WTC11 (cell line): Measurements from ENCODE around the gene FHIT. TPM values are rescaled to one million over a fixed set of nuclear protein-coding genes. Genes with fewer than 3 reads are reported as not detected.

Experiments used
- ATAC-seq: fragments of 200-7000 bp; cut with Tn5 transposase; 2 replicates; pipeline ENCODE4 v1.10.0; 2021; ENCODE audit warnings: mild to moderate bottlenecking, moderate library complexity
- CTCF ChIA-PET: fragments of 300-600 bp; sonication (Branson Sonifier 250); formaldehyde crosslinking; loops from one replicate; lab custom pipeline; 2021; ENCODE audit warnings: antibody characterized with exemption; lab: Charles Lee
- POLR2A ChIA-PET: fragments of 350-600 bp; sonication (Branson Sonifier 250); formaldehyde crosslinking; loops from one replicate; lab custom pipeline; 2021; ENCODE audit warnings: antibody characterized with exemption; lab: Charles Lee
- DNase-seq: peaks from one replicate; pipeline ENCODE4 v3.0.0; 2021; ENCODE audit warnings: low spot score
- H3K27ac Mint-ChIP-seq: 2 replicates; pipeline ENCODE4 v1.8.0; 2021; ENCODE audit warnings: mixed read lengths
- H3K27me3 Mint-ChIP-seq: 2 replicates; pipeline ENCODE4 v1.8.0; 2021; ENCODE audit warnings: low read depth, mild to moderate bottlenecking, moderate library complexity, mixed read lengths
- H3K36me3 Mint-ChIP-seq: 2 replicates; pipeline ENCODE4 v1.8.0; 2021; ENCODE audit warnings: mixed read lengths
- H3K4me1 Mint-ChIP-seq: 2 replicates; pipeline ENCODE4 v1.8.0; 2022; ENCODE audit warnings: mixed read lengths
- H3K4me3 Mint-ChIP-seq: 2 replicates; pipeline ENCODE4 v1.8.0; 2021; ENCODE audit warnings: mild to moderate bottlenecking, moderate library complexity, mixed read lengths
- H3K9me3 Mint-ChIP-seq: 2 replicates; pipeline ENCODE4 v1.8.0; 2021; ENCODE audit warnings: mixed read lengths
- ELF4 ChIP-seq: sonication (generic); formaldehyde crosslinking; IDR thresholded peaks from 2 replicates; pipeline ENCODE4 v1.8.1; 2022; ENCODE audit warnings: low read depth, mild to moderate bottlenecking, moderate library complexity, missing genetic modification reagents
- ESRRA ChIP-seq: sonication (generic); formaldehyde crosslinking; IDR thresholded peaks from 2 replicates; pipeline ENCODE4 v1.8.1; 2022; ENCODE audit warnings: mild to moderate bottlenecking, missing genetic modification reagents, borderline replicate concordance
- GTF2I ChIP-seq: fragments of 250-450 bp; sonication (Bioruptor Pico); conservative IDR thresholded peaks from 2 replicates; pipeline ENCODE4 v1.4.0; 2021; ENCODE audit warnings: mild to moderate bottlenecking
- KAT7 ChIP-seq: sonication (generic); formaldehyde crosslinking; IDR thresholded peaks from 2 replicates; pipeline ENCODE4 v1.8.1; 2023; ENCODE audit warnings: missing genetic modification reagents, mild to moderate bottlenecking, borderline replicate concordance
- MYBL2 ChIP-seq: sonication (generic); formaldehyde crosslinking; IDR thresholded peaks from 2 replicates; pipeline ENCODE4 v1.8.1; 2023; ENCODE audit warnings: mild to moderate bottlenecking, moderate library complexity, missing genetic modification reagents
- NR2C2 ChIP-seq: sonication (generic); formaldehyde crosslinking; IDR thresholded peaks from 2 replicates; pipeline ENCODE4 v1.8.0; 2022; ENCODE audit warnings: mild to moderate bottlenecking, missing genetic modification reagents
- SOX15 ChIP-seq: fragments of 250-450 bp; sonication (Bioruptor Pico); IDR thresholded peaks from 2 replicates; pipeline ENCODE4 v1.9.0; 2021; ENCODE audit warnings: mild to moderate bottlenecking
- ZBTB21 ChIP-seq: sonication (generic); formaldehyde crosslinking; IDR thresholded peaks from 2 replicates; pipeline ENCODE4 v1.8.1; 2023; ENCODE audit warnings: mild to moderate bottlenecking, missing genetic modification reagents, borderline replicate concordance
- ZNF232 ChIP-seq: sonication (generic); formaldehyde crosslinking; IDR thresholded peaks from 2 replicates; pipeline ENCODE4 v1.8.0; 2022; ENCODE audit warnings: mild to moderate bottlenecking, missing genetic modification reagents
- ZNF416 ChIP-seq: fragments of 250-450 bp; sonication (Bioruptor Pico); IDR thresholded peaks from 2 replicates; pipeline ENCODE4 v1.9.0; 2021; ENCODE audit warnings: mild to moderate bottlenecking, inconsistent platforms
- total RNA-seq: library from RNA; stranded (reverse); gene quantifications from 3 replicates; pipeline ENCODE4 v1.2.3, GENCODE V29; 2021
- TF ChIP-seq, protein P1 (sequence below): sonication (generic); formaldehyde crosslinking; IDR thresholded peaks from 2 replicates; pipeline ENCODE4 v1.8.0; 2022; ENCODE audit warnings: mild to moderate bottlenecking, missing genetic modification reagents
- TF ChIP-seq, protein P2 (sequence below): sonication (generic); formaldehyde crosslinking; IDR thresholded peaks from 2 replicates; pipeline ENCODE4 v1.8.1; 2023; ENCODE audit warnings: mild to moderate bottlenecking, missing genetic modification reagents, moderate library complexity
- TF ChIP-seq, protein P3 (sequence below): sonication (generic); formaldehyde crosslinking; IDR thresholded peaks from 2 replicates; pipeline ENCODE4 v1.8.1; 2022; ENCODE audit warnings: missing genetic modification reagents, borderline replicate concordance
- TF ChIP-seq, protein P4 (sequence below): sonication (generic); formaldehyde crosslinking; IDR thresholded peaks from 2 replicates; pipeline ENCODE4 v1.8.1; 2022; ENCODE audit warnings: low read depth, missing genetic modification reagents, borderline replicate concordance
- TF ChIP-seq, protein P5 (sequence below): sonication (generic); formaldehyde crosslinking; IDR thresholded peaks from 2 replicates; pipeline ENCODE4 v1.8.0; 2023; ENCODE audit warnings: mild to moderate bottlenecking, missing genetic modification reagents
- TF ChIP-seq, protein P6 (sequence below): sonication (generic); formaldehyde crosslinking; IDR thresholded peaks from 2 replicates; pipeline ENCODE4 v1.8.0; 2023; ENCODE audit warnings: missing genetic modification reagents, mild to moderate bottlenecking, borderline replicate concordance
- TF ChIP-seq, protein P7 (sequence below): sonication (generic); formaldehyde crosslinking; IDR thresholded peaks from 2 replicates; pipeline ENCODE4 v1.8.0; 2022; ENCODE audit warnings: mild to moderate bottlenecking, missing genetic modification reagents
- TF ChIP-seq, protein P8 (sequence below): sonication (generic); formaldehyde crosslinking; IDR thresholded peaks from 2 replicates; pipeline ENCODE4 v1.8.0; 2022; ENCODE audit warnings: mild to moderate bottlenecking, missing genetic modification reagents

Gene FHIT
- total RNA-seq, 1 experiment from 2014 or later = 2.6 TPM

DNA sequence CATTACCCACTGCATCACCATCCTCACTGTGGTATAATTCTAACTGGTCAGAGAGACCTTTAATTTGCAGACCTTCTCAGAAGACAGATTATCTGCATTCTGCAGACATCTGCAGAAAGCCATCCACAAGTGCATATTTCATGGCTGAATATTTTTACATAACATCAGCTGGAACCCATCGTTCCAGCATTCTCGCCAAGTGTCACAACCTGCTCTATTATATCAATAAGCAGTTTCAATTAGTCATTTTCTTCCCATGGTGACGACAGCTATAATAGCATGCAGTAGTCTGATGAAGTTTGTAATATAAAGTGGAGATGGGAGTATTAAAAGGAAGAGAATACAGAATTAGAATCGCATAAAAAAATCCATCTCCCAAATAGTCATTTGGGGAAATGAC is 334.7 kb downstream of the FHIT start:
- H3K27me3 Mint-ChIP-seq = no peaks in the 10 kb centered on the region
- peaks cover 24% of the 10 kb centered on the region for H3K9me3 Mint-ChIP-seq
- H3K27ac Mint-ChIP-seq = no peak overlapping the region
- peaks cover 6% of the 10 kb centered on the region for H3K4me1 Mint-ChIP-seq
- DNase-seq (no peak), ATAC-seq (no peak)
- H3K4me3 Mint-ChIP-seq = no peak overlapping the region
- peaks cover 15% of the 10 kb centered on the region for H3K36me3 Mint-ChIP-seq
- CTCF ChIA-PET = no interaction called here
- POLR2A ChIA-PET = no interaction called here
- TF ChIP-seq ESRRA = no peak
- no peak for TF ChIP-seq ZNF232 (CRISPR knock-in tag)
- TF ChIP-seq, protein P1, sequence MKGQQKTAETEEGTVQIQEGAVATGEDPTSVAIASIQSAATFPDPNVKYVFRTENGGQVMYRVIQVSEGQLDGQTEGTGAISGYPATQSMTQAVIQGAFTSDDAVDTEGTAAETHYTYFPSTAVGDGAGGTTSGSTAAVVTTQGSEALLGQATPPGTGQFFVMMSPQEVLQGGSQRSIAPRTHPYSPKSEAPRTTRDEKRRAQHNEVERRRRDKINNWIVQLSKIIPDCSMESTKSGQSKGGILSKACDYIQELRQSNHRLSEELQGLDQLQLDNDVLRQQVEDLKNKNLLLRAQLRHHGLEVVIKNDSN (CRISPR knock-in tag) = no peak
- TF ChIP-seq, protein P2, sequence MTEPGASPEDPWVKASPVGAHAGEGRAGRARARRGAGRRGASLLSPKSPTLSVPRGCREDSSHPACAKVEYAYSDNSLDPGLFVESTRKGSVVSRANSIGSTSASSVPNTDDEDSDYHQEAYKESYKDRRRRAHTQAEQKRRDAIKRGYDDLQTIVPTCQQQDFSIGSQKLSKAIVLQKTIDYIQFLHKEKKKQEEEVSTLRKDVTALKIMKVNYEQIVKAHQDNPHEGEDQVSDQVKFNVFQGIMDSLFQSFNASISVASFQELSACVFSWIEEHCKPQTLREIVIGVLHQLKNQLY (CRISPR knock-in tag) = no peak
- no peak for TF ChIP-seq ZBTB21 (CRISPR knock-in tag)
- no peak for TF ChIP-seq GTF2I (CRISPR knock-in tag)
- TF ChIP-seq, protein P3, sequence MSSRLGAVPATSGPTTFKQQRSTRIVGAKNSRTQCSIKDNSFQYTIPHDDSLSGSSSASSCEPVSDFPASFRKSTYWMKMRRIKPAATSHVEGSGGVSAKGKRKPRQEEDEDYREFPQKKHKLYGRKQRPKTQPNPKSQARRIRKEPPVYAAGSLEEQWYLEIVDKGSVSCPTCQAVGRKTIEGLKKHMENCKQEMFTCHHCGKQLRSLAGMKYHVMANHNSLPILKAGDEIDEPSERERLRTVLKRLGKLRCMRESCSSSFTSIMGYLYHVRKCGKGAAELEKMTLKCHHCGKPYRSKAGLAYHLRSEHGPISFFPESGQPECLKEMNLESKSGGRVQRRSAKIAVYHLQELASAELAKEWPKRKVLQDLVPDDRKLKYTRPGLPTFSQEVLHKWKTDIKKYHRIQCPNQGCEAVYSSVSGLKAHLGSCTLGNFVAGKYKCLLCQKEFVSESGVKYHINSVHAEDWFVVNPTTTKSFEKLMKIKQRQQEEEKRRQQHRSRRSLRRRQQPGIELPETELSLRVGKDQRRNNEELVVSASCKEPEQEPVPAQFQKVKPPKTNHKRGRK (CRISPR knock-in tag) = no peak
- TF ChIP-seq, protein P4, sequence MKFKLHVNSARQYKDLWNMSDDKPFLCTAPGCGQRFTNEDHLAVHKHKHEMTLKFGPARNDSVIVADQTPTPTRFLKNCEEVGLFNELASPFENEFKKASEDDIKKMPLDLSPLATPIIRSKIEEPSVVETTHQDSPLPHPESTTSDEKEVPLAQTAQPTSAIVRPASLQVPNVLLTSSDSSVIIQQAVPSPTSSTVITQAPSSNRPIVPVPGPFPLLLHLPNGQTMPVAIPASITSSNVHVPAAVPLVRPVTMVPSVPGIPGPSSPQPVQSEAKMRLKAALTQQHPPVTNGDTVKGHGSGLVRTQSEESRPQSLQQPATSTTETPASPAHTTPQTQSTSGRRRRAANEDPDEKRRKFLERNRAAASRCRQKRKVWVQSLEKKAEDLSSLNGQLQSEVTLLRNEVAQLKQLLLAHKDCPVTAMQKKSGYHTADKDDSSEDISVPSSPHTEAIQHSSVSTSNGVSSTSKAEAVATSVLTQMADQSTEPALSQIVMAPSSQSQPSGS (CRISPR knock-in tag) = no peak
- no peak for TF ChIP-seq ELF4 (CRISPR knock-in tag)
- TF ChIP-seq, protein P5, sequence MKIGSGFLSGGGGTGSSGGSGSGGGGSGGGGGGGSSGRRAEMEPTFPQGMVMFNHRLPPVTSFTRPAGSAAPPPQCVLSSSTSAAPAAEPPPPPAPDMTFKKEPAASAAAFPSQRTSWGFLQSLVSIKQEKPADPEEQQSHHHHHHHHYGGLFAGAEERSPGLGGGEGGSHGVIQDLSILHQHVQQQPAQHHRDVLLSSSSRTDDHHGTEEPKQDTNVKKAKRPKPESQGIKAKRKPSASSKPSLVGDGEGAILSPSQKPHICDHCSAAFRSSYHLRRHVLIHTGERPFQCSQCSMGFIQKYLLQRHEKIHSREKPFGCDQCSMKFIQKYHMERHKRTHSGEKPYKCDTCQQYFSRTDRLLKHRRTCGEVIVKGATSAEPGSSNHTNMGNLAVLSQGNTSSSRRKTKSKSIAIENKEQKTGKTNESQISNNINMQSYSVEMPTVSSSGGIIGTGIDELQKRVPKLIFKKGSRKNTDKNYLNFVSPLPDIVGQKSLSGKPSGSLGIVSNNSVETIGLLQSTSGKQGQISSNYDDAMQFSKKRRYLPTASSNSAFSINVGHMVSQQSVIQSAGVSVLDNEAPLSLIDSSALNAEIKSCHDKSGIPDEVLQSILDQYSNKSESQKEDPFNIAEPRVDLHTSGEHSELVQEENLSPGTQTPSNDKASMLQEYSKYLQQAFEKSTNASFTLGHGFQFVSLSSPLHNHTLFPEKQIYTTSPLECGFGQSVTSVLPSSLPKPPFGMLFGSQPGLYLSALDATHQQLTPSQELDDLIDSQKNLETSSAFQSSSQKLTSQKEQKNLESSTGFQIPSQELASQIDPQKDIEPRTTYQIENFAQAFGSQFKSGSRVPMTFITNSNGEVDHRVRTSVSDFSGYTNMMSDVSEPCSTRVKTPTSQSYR (CRISPR knock-in tag) = no peak
- no peak for TF ChIP-seq ZNF416 (CRISPR knock-in tag)
- TF ChIP-seq, protein P6, sequence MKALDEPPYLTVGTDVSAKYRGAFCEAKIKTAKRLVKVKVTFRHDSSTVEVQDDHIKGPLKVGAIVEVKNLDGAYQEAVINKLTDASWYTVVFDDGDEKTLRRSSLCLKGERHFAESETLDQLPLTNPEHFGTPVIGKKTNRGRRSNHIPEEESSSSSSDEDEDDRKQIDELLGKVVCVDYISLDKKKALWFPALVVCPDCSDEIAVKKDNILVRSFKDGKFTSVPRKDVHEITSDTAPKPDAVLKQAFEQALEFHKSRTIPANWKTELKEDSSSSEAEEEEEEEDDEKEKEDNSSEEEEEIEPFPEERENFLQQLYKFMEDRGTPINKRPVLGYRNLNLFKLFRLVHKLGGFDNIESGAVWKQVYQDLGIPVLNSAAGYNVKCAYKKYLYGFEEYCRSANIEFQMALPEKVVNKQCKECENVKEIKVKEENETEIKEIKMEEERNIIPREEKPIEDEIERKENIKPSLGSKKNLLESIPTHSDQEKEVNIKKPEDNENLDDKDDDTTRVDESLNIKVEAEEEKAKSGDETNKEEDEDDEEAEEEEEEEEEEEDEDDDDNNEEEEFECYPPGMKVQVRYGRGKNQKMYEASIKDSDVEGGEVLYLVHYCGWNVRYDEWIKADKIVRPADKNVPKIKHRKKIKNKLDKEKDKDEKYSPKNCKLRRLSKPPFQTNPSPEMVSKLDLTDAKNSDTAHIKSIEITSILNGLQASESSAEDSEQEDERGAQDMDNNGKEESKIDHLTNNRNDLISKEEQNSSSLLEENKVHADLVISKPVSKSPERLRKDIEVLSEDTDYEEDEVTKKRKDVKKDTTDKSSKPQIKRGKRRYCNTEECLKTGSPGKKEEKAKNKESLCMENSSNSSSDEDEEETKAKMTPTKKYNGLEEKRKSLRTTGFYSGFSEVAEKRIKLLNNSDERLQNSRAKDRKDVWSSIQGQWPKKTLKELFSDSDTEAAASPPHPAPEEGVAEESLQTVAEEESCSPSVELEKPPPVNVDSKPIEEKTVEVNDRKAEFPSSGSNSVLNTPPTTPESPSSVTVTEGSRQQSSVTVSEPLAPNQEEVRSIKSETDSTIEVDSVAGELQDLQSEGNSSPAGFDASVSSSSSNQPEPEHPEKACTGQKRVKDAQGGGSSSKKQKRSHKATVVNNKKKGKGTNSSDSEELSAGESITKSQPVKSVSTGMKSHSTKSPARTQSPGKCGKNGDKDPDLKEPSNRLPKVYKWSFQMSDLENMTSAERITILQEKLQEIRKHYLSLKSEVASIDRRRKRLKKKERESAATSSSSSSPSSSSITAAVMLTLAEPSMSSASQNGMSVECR (CRISPR knock-in tag) = no peak
- no peak for TF ChIP-seq KAT7 (CRISPR knock-in tag)
- TF ChIP-seq, all 79 proteins: peak for 0

DNA sequence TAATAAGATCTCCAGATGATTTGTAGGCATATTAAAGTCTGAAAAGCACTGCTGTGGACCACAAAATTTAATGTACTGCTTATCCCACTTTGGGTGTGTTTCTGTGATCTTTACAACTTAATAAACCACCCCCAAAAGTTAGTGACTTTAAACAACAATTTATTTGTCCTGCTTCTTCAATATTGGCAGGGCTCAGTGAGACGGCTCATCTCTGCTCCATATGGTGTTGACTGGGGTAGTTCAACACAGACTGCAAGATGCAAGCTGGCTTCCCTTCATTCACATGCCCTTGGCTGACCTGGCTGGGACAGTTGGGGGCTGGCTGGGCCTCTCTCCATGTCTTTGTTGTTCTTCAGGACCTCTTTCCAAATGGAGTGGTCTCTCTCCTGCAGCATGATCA is 337.8 kb downstream of the FHIT start:
- ATAC-seq = no peak
- peaks cover 22% of the 10 kb centered on the region for H3K36me3 Mint-ChIP-seq
- H3K4me1 Mint-ChIP-seq = no peaks in the 10 kb centered on the region
- TF ChIP-seq MYBL2 (CRISPR knock-in tag) (no peak), NR2C2 (CRISPR knock-in tag) (no peak), SOX15 (CRISPR knock-in tag) (no peak)
- TF ChIP-seq, protein P7, sequence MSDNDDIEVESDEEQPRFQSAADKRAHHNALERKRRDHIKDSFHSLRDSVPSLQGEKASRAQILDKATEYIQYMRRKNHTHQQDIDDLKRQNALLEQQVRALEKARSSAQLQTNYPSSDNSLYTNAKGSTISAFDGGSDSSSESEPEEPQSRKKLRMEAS (CRISPR knock-in tag) = no peak
- TF ChIP-seq, protein P8, sequence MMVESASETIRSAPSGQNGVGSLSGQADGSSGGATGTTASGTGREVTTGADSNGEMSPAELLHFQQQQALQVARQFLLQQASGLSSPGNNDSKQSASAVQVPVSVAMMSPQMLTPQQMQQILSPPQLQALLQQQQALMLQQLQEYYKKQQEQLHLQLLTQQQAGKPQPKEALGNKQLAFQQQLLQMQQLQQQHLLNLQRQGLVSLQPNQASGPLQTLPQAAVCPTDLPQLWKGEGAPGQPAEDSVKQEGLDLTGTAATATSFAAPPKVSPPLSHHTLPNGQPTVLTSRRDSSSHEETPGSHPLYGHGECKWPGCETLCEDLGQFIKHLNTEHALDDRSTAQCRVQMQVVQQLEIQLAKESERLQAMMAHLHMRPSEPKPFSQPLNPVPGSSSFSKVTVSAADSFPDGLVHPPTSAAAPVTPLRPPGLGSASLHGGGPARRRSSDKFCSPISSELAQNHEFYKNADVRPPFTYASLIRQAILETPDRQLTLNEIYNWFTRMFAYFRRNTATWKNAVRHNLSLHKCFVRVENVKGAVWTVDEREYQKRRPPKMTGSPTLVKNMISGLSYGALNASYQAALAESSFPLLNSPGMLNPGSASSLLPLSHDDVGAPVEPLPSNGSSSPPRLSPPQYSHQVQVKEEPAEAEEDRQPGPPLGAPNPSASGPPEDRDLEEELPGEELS (CRISPR knock-in tag) = no peak
- TF ChIP-seq, all 79 proteins: peak for 0
- H3K9me3 Mint-ChIP-seq = peaks cover 35% of the 10 kb centered on the region
- H3K27me3 Mint-ChIP-seq = no peaks in the 10 kb centered on the region
- no peak for DNase-seq
- CTCF ChIA-PET = no interaction called here
- POLR2A ChIA-PET = no interaction called here
- H3K4me3 Mint-ChIP-seq = no peak overlapping the region
- H3K27ac Mint-ChIP-seq = no peak overlapping the region
